ENCODE data around the gene OR1A1. TPM values are rescaled to one million over a fixed set of nuclear protein-coding genes. Genes with fewer than 3 reads are reported as not detected.

The OR1A1 gene, protein sequence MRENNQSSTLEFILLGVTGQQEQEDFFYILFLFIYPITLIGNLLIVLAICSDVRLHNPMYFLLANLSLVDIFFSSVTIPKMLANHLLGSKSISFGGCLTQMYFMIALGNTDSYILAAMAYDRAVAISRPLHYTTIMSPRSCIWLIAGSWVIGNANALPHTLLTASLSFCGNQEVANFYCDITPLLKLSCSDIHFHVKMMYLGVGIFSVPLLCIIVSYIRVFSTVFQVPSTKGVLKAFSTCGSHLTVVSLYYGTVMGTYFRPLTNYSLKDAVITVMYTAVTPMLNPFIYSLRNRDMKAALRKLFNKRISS
- total RNA-seq (2011; cell fraction: chromatin; rRNA removed; ENCODE audit: low replicate concordance): not detected in 2 replicates
- not detected in 2 replicates for total RNA-seq (2011; cell fraction: nucleolus; rRNA removed)
- not detected in 2 replicates for total RNA-seq (2011; cell fraction: nucleoplasm; rRNA removed)
- total RNA-seq (2014; rRNA removed) (not detected in 2 replicates), total RNA-seq (2014; rRNA removed; fragmentation: Illumina TruSeq; extraction: Trizol) (not detected in 2 replicates), total RNA-seq (2015; rRNA removed; fragmentation: Illumina TruSeq; extraction: Trizol) (not detected in 2 replicates), total RNA-seq (2021) (not detected in 2 replicates), polyA plus RNA-seq (2011; rRNA removed) (not detected in 2 replicates), polyA plus RNA-seq (2014; fragmentation: Illumina TruSeq; extraction: Trizol) (not detected in 2 replicates), polyA plus RNA-seq (2014; fragmentation: Nextera tagmentation; extraction: Ambion mirVana) (not detected), polyA plus RNA-seq (2014; rRNA removed) (not detected in 2 replicates), polyA minus RNA-seq (2011; rRNA and poly(A)+ RNA removed) (not detected in 2 replicates), Bru-seq, nascent RNA (not detected), BruChase-seq, experiment 1, labeled RNA remaining after a 2-hour chase (not detected), BruChase-seq, experiment 2, labeled RNA remaining after a 6-hour chase (not detected)
- polyA plus RNA-seq (2011; cell fraction: cytosol; rRNA removed): not detected in 2 replicates
- polyA plus RNA-seq (2011; cell fraction: nucleus; rRNA removed): not detected in 2 replicates
- not detected in 2 replicates for polyA plus RNA-seq (2012)
- not detected in 2 replicates for polyA minus RNA-seq (2011; cell fraction: cytosol; rRNA and poly(A)+ RNA removed)
- polyA minus RNA-seq (2011; cell fraction: nucleus; rRNA and poly(A)+ RNA removed): not detected in 2 replicates
- long read RNA-seq, experiment 1: 0 reads
- long read RNA-seq, experiment 2: 0 reads
- long read RNA-seq, experiment 3: 0 reads

DNA sequence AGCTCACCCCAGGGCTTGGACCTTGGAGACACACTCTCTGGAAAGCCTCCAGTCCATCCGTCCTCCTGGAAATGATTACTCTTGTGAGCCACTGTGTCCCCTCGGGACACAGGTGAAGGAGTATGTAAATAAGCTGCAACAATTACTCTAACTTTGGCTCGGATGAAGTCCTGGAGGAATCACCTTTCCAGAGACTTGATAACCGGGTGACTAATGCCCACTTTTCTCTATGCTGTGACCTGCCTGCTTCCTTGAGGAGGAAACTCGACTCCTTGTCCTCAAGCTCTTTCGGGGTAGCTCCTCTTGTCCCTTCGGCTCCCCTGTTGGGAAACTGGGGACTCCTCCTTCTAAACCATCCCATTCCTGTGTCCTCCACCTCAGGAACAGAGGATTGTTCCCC, at the start of gene OR1A1:
TSS of gene OR1A1 (plus strand) at position 301 of the 400 bp plus-strand sequence. CDS start 7,954 bp downstream, outside the sequence.
- H3K79me2 ChIP-seq (ENCODE audit: control insufficient read depth, insufficient read depth, low read length): no peaks in the 10 kb centered on the region
- H4K20me1 ChIP-seq (replicated peaks; ENCODE audit: control insufficient read depth, insufficient read depth, low read length): no peaks in the 10 kb centered on the region
- no peaks in the 10 kb centered on the region for H3K4me1 ChIP-seq (replicated peaks in 1 of 2; ENCODE audit: control insufficient read depth in 2 of 2, insufficient read depth in 2 of 2, low read length in 2 of 2)
- FAIRE-seq (no peak), DNase-seq (ENCODE audit: extremely low read depth in 1 of 4, low spot score in 3 of 4) (no peak), ATAC-seq (no peak)
- no peak within 1 kb of the TSS for H3K9ac ChIP-seq (ENCODE audit: insufficient read depth in 1 of 2, low read depth in 2 of 2, low read length in 2 of 2)
- WGBS (ENCODE audit: insufficient coverage, low coverage, missing lambda C conversion rate): 0% methylated on average over 6 of the region's 7 CpGs
- no peak within 1 kb of the TSS for H2AFZ ChIP-seq (ENCODE audit: low read depth, low read length)
- BruUV-seq (replicated peaks): no TSS peak
- H3K4me3 ChIP-seq: no peak within 1 kb of the TSS
- in situ Hi-C loops (cut with MboI): no loop called here
- no peaks in the 10 kb centered on the region for H3K36me3 ChIP-seq (ENCODE audit: control insufficient read depth, insufficient read depth, low read length)
- no peaks in the 10 kb centered on the region for H3K27me3 ChIP-seq (ENCODE audit: control insufficient read depth in 2 of 2, insufficient read depth in 2 of 2, low read length in 2 of 2)
- no peaks in the 10 kb centered on the region for H3K9me1 ChIP-seq (ENCODE audit: control insufficient read depth, insufficient read depth, low read length)
- H3K27ac ChIP-seq (ENCODE audit: extremely low read depth, low read depth, low read length): no peak within 1 kb of the TSS
- no peak within 1 kb of the TSS for H3K4me2 ChIP-seq (ENCODE audit: insufficient read depth, low read length)
- intact Hi-C loops (cut with micrococcal nuclease): no loop called here
- no peaks in the 10 kb centered on the region for H3K9me3 ChIP-seq (replicated peaks; ENCODE audit: control insufficient read depth, insufficient read depth, low read depth, low read length)
- ChIA-PET CTCF (ENCODE audit: low intra/inter-chr PET ratio) (no interaction called here), POLR2A (no interaction called here)
- TF ChIP-seq DMBX1 (CRISPR knock-in tag; IDR thresholded peaks at IDR 0.05; ENCODE audit: borderline replicate concordance) (no peak), SREBF1 (IDR thresholded peaks at IDR 0.05; ENCODE audit: borderline replicate concordance, low read depth, low read length) (no peak), ASH1L (IDR thresholded peaks at IDR 0.05; ENCODE audit: borderline replicate concordance, low read depth, partially characterized antibody) (no peak), PCBP1 (IDR thresholded peaks at IDR 0.05; ENCODE audit: low read depth, low read length, poor library complexity, severe bottlenecking) (no peak), CBFB (CRISPR knock-in tag; IDR thresholded peaks at IDR 0.05) (no peak), PHF21A (IDR thresholded peaks at IDR 0.05; ENCODE audit: borderline replicate concordance, low read depth) (no peak)
